HEK293 (cell line): Measurements from ENCODE around the gene CEBPA.
A peak's percentile ranks its signal among the peaks of the same experiment; 100 is the strongest.

Experiments
- CTCF ChIA-PET: fragments of 350-600 bp; formaldehyde crosslinking; extraction: SDS; loops from one replicate; lab custom pipeline; 2021; ENCODE audit warnings: antibody characterized with exemption; lab: Yijun Ruan, JAX
- POLR2A ChIA-PET: fragments of 300-600 bp; formaldehyde crosslinking; extraction: SDS; loops from one replicate; lab custom pipeline; 2020; ENCODE audit warnings: antibody characterized with exemption, inconsistent platforms; lab: Yijun Ruan, JAX
- H3K27ac ChIP-seq: fragments of 200-500 bp; sonication (Bioruptor generic); 2 replicates; pipeline ENCODE4 v1.5.1; 2014; ENCODE audit warnings: low read depth, low read length, control low read depth, inconsistent platforms; ENCODE audit errors: extremely low read depth
- H3K36me3 ChIP-seq, 2 experiments: fragments of 200-500 bp in 1 of 2; sonication (Bioruptor generic) in 1 of 2; 1 replicate in 1 of 2; 2 replicates in 1 of 2; pipeline ENCODE4 v1.5.1; 2014 to 2017; ENCODE audit warnings: inconsistent platforms in 2 of 2, low read length in 2 of 2; ENCODE audit not compliant: control insufficient read depth in 2 of 2, insufficient read depth in 1 of 2
- H3K4me1 ChIP-seq: fragments of 200-500 bp; sonication (Bioruptor generic); 2 replicates; pipeline ENCODE4 v1.5.1; 2014; ENCODE audit warnings: mild to moderate bottlenecking, low read length, inconsistent platforms; ENCODE audit not compliant: control insufficient read depth, insufficient read depth
- H3K4me3 ChIP-seq: 2 replicates; pipeline ENCODE4 v1.5.1; 2011; ENCODE audit warnings: low read depth, mild to moderate bottlenecking, control low read depth, low read length, moderate library complexity
- H3K9me3 ChIP-seq: fragments of 200-500 bp; sonication (Bioruptor generic); 2 replicates; pipeline ENCODE4 v1.5.1; 2014; ENCODE audit warnings: low read depth, low read length, inconsistent platforms; ENCODE audit not compliant: control insufficient read depth, insufficient read depth
- EGR2 ChIP-seq: fragments of 450-650 bp; formaldehyde crosslinking; IDR thresholded peaks from 2 replicates; pipeline ENCODE4 v1.5.1; 2016; ENCODE audit warnings: low read depth, missing biosample characterization, missing genetic modification characterization
- GLIS1 ChIP-seq: fragments of 450-650 bp; formaldehyde crosslinking; IDR thresholded peaks from 2 replicates; pipeline ENCODE4 v1.5.1; 2016; ENCODE audit warnings: missing biosample characterization, missing genetic modification characterization
- HOXD13 ChIP-seq: sonication (generic); formaldehyde crosslinking; IDR thresholded peaks from 2 replicates; pipeline ENCODE4 v1.8.0; 2022; ENCODE audit warnings: missing genetic modification reagents, borderline replicate concordance
- RBAK ChIP-seq: fragments of 450-650 bp; formaldehyde crosslinking; IDR thresholded peaks from 2 replicates; pipeline ENCODE4 v1.5.1; 2016; ENCODE audit warnings: missing biosample characterization, missing genetic modification characterization
- REPIN1 ChIP-seq: fragments of 450-650 bp; formaldehyde crosslinking; IDR thresholded peaks from 2 replicates; pipeline ENCODE4 v1.5.1; 2017; ENCODE audit warnings: missing biosample characterization, missing genetic modification characterization, low read depth
- YY1 ChIP-seq: fragments of 450-650 bp; formaldehyde crosslinking; IDR thresholded peaks from 2 replicates; pipeline ENCODE4 v1.5.1; 2018; ENCODE audit warnings: missing biosample characterization, missing genetic modification characterization
- ZFHX2 ChIP-seq: fragments of 450-650 bp; formaldehyde crosslinking; conservative IDR thresholded peaks from 2 replicates; pipeline ENCODE4 v1.5.1; 2016; ENCODE audit warnings: missing biosample characterization, missing genetic modification characterization
- ZIC2 ChIP-seq: fragments of 450-650 bp; formaldehyde crosslinking; IDR thresholded peaks from 2 replicates; pipeline ENCODE4 v1.5.1; 2016; ENCODE audit warnings: missing biosample characterization, missing genetic modification characterization
- ZNF112 ChIP-seq: fragments of 450-650 bp; formaldehyde crosslinking; IDR thresholded peaks from 2 replicates; pipeline ENCODE4 v1.5.0; 2017; ENCODE audit warnings: missing biosample characterization, missing genetic modification characterization
- ZNF121 ChIP-seq: fragments of 450-650 bp; formaldehyde crosslinking; IDR thresholded peaks from 2 replicates; pipeline ENCODE4 v1.5.1; 2016; ENCODE audit warnings: missing biosample characterization, missing genetic modification characterization
- ZNF146 ChIP-seq: fragments of 450-650 bp; formaldehyde crosslinking; IDR thresholded peaks from 2 replicates; pipeline ENCODE4 v1.5.1; 2016; ENCODE audit warnings: missing biosample characterization, missing genetic modification characterization
- ZNF155 ChIP-seq: fragments of 450-650 bp; formaldehyde crosslinking; IDR thresholded peaks from 2 replicates; pipeline ENCODE4 v1.5.1; 2016; ENCODE audit warnings: missing biosample characterization, missing genetic modification characterization
- ZNF391 ChIP-seq: fragments of 450-650 bp; formaldehyde crosslinking; IDR thresholded peaks from 2 replicates; pipeline ENCODE4 v1.5.1; 2016; ENCODE audit warnings: low read depth, missing biosample characterization, missing genetic modification characterization, borderline replicate concordance
- ZNF548 ChIP-seq: fragments of 450-650 bp; formaldehyde crosslinking; IDR thresholded peaks from 2 replicates; pipeline ENCODE4 v1.5.1; 2016; ENCODE audit warnings: missing biosample characterization, missing genetic modification characterization
- ZNF571 ChIP-seq: fragments of 450-650 bp; formaldehyde crosslinking; IDR thresholded peaks from 2 replicates; pipeline ENCODE4 v1.5.0; 2017; ENCODE audit warnings: missing biosample characterization, missing genetic modification characterization
- ZNF623 ChIP-seq: fragments of 450-650 bp; formaldehyde crosslinking; IDR thresholded peaks from 2 replicates; pipeline ENCODE4 v1.5.1; 2016; ENCODE audit warnings: missing biosample characterization, missing genetic modification characterization
- ZNF677 ChIP-seq: fragments of 450-650 bp; IDR thresholded peaks from 2 replicates; pipeline ENCODE4 v1.5.0; 2018; ENCODE audit warnings: missing biosample characterization, mild to moderate bottlenecking, missing genetic modification characterization, moderate library complexity
- TF ChIP-seq, protein P1 (sequence below): fragments of 450-650 bp; formaldehyde crosslinking; IDR thresholded peaks from 2 replicates; pipeline ENCODE4 v1.5.1; 2016; ENCODE audit warnings: missing biosample characterization, missing genetic modification characterization, low read depth
- TF ChIP-seq, protein P2 (sequence below): fragments of 450-650 bp; formaldehyde crosslinking; IDR thresholded peaks from 2 replicates; pipeline ENCODE4 v1.5.1; 2017; ENCODE audit warnings: missing biosample characterization, missing genetic modification characterization
- TF ChIP-seq, protein P3 (sequence below): IDR thresholded peaks from 2 replicates; pipeline ENCODE4 v1.6.1; 2011; ENCODE audit warnings: mild to moderate bottlenecking, low read depth, low read length, borderline replicate concordance
- TF ChIP-seq, protein P4 (sequence below): fragments of 450-650 bp; formaldehyde crosslinking; IDR thresholded peaks from 2 replicates; pipeline ENCODE4 v1.5.1; 2016; ENCODE audit warnings: missing biosample characterization, missing genetic modification characterization

The CEBPA gene

DNA sequence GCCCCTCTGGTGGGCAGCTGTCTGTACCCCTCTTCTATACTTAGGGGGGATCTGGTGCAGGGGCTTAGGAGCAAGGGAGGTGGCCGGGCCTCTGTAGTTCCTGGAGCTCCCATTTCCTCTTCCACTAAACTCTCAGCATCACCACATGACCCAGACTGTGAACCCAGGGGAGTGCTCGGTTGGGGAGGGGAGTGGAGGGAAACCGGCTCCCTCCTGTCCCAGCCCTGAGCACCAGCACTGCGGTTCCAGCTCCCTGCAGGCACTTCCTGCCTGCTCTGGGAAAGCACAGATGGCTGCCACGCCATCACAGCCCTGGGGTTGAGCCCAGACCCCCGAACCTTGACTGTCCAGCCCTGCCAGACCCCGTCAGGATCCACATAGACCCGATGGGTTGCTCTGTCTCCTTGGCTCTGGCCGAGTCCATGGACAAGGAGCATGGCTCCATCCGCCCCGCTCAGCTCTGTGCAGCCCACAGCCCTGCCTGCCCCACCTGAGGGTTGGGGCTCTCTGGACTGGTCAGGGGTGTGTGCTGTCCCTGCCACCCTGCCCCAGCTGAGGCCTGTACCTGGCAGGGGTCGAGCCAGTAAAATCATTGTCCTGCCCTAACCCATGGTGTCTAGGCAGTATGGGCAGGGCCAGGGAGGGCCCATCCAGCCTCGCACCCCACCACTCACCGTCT is 40.7 kb downstream of the CEBPA start:
- CTCF ChIA-PET: interaction anchor here (0.6 to 4.4 kb wide), 7 partner anchors 26 to 780 kb away, joined by 3 to 36 read pairs (median 3); no protein-coding TSS in a partner anchor
- peak; percentile 98 for TF ChIP-seq ZIC2
- no peak for TF ChIP-seq RBAK (tag by site-specific recombination)
- TF ChIP-seq ZNF121 (tag by site-specific recombination): 0 out of 2 replicates have a peak, but pooled peaks have one; percentile 26
- TF ChIP-seq GLIS1 (tag by site-specific recombination): peak; percentile 46
- no peak for TF ChIP-seq ZNF391 (tag by site-specific recombination)
- TF ChIP-seq REPIN1 (tag by site-specific recombination): no peak
- no peak for TF ChIP-seq YY1 (tag by site-specific recombination)
- TF ChIP-seq, protein P1, sequence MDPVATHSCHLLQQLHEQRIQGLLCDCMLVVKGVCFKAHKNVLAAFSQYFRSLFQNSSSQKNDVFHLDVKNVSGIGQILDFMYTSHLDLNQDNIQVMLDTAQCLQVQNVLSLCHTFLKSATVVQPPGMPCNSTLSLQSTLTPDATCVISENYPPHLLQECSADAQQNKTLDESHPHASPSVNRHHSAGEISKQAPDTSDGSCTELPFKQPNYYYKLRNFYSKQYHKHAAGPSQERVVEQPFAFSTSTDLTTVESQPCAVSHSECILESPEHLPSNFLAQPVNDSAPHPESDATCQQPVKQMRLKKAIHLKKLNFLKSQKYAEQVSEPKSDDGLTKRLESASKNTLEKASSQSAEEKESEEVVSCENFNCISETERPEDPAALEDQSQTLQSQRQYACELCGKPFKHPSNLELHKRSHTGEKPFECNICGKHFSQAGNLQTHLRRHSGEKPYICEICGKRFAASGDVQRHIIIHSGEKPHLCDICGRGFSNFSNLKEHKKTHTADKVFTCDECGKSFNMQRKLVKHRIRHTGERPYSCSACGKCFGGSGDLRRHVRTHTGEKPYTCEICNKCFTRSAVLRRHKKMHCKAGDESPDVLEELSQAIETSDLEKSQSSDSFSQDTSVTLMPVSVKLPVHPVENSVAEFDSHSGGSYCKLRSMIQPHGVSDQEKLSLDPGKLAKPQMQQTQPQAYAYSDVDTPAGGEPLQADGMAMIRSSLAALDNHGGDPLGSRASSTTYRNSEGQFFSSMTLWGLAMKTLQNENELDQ: no peak
- TF ChIP-seq ZNF548 (tag by site-specific recombination): 0 out of 2 replicates have a peak, but pooled peaks have one; percentile 6
- Histone ChIP-seq H3K4me3 (no peak overlapping the region), H3K9me3 (no peaks in the 10 kb centered on the region; the same call in 1 of the 2 replicates), H3K4me1 (no peaks in the 10 kb centered on the region; the same call in 1 of the 2 replicates), H3K36me3 (no peaks in the 10 kb centered on the region; a peak in 1 of 3 replicates), H3K27ac (no peak overlapping the region)
- POLR2A ChIA-PET: interaction anchor here (1.1 kb wide), 1 partner anchor 41 kb away, joined by 4 read pairs; the partner anchor contains the start of gene CEBPA

DNA sequence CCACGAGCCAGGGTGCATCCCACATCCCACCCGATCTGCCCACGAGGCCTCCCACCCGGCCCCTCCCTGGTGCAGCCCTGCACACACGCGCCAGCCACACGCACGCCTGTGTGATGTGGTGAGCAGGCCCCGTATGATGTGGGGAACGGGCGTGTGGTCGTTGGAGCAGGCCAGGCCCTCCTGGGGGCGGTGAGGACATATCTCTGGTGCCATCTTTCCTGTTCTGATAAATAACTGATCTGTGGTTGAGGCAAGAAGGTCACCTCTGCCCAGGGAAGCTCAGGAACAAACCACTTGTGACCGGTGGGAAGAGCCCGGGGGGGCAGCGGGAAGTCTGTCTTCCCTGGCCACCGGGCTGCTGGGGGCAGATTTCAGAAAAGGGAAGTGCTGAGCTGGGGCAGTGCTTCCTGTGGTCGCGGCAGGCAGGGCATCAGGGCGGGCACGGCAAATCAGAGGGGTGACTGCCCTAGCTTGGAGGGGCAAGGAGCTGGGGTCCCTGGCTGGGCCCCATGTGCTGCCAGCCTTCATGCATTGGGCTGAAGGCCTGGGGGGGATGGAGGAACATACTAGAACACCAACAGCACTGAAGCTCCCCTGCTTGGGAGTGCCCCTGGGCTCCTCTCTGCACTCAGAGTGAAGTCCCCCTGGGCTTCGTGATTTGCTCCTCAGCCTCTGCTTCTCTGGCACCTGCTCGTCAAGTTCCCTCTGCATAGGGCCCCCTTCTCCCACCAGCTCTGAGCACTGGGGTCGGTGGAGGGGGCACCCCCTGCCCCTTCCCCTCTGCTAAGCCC is 41.5 kb downstream of the CEBPA start:
- CTCF ChIA-PET: interaction anchor here (0.6 to 4.4 kb wide), 5 partner anchors 25 to 517 kb away, joined by 3 to 36 read pairs (median 3); no protein-coding TSS in a partner anchor
- Histone ChIP-seq H3K9me3 (no peaks in the 10 kb centered on the region; the same call in 1 of the 2 replicates), H3K36me3 (no peaks in the 10 kb centered on the region; a peak in 1 of 3 replicates), H3K27ac (no peak overlapping the region), H3K4me1 (no peaks in the 10 kb centered on the region; the same call in 1 of the 2 replicates), H3K4me3 (no peak overlapping the region)
- POLR2A ChIA-PET: interaction anchor here (0.5 to 1.1 kb wide), 2 partner anchors 10 to 42 kb away, joined by 3 to 4 read pairs; partner anchors contain the start of gene CEBPA
- TF ChIP-seq EGR2 (peak; percentile 78), ZIC2 (peak; percentile 19; the same call in 1 of the 2 replicates), HOXD13 (CRISPR knock-in tag) (no peak), ZNF121 (tag by site-specific recombination) (no peak), ZNF112 (no peak), ZFHX2 (tag by site-specific recombination) (peak; percentile 78), ZNF155 (tag by site-specific recombination) (no peak), ZNF677 (tag by site-specific recombination) (no peak), ZNF146 (tag by site-specific recombination) (no peak), ZNF571 (tag by site-specific recombination) (no peak), ZNF623 (tag by site-specific recombination) (no peak)
- TF ChIP-seq, protein P2, sequence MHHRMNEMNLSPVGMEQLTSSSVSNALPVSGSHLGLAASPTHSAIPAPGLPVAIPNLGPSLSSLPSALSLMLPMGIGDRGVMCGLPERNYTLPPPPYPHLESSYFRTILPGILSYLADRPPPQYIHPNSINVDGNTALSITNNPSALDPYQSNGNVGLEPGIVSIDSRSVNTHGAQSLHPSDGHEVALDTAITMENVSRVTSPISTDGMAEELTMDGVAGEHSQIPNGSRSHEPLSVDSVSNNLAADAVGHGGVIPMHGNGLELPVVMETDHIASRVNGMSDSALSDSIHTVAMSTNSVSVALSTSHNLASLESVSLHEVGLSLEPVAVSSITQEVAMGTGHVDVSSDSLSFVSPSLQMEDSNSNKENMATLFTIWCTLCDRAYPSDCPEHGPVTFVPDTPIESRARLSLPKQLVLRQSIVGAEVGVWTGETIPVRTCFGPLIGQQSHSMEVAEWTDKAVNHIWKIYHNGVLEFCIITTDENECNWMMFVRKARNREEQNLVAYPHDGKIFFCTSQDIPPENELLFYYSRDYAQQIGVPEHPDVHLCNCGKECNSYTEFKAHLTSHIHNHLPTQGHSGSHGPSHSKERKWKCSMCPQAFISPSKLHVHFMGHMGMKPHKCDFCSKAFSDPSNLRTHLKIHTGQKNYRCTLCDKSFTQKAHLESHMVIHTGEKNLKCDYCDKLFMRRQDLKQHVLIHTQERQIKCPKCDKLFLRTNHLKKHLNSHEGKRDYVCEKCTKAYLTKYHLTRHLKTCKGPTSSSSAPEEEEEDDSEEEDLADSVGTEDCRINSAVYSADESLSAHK: no peak
- TF ChIP-seq, protein P3, sequence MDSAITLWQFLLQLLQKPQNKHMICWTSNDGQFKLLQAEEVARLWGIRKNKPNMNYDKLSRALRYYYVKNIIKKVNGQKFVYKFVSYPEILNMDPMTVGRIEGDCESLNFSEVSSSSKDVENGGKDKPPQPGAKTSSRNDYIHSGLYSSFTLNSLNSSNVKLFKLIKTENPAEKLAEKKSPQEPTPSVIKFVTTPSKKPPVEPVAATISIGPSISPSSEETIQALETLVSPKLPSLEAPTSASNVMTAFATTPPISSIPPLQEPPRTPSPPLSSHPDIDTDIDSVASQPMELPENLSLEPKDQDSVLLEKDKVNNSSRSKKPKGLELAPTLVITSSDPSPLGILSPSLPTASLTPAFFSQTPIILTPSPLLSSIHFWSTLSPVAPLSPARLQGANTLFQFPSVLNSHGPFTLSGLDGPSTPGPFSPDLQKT: no peak
- TF ChIP-seq, protein P4, sequence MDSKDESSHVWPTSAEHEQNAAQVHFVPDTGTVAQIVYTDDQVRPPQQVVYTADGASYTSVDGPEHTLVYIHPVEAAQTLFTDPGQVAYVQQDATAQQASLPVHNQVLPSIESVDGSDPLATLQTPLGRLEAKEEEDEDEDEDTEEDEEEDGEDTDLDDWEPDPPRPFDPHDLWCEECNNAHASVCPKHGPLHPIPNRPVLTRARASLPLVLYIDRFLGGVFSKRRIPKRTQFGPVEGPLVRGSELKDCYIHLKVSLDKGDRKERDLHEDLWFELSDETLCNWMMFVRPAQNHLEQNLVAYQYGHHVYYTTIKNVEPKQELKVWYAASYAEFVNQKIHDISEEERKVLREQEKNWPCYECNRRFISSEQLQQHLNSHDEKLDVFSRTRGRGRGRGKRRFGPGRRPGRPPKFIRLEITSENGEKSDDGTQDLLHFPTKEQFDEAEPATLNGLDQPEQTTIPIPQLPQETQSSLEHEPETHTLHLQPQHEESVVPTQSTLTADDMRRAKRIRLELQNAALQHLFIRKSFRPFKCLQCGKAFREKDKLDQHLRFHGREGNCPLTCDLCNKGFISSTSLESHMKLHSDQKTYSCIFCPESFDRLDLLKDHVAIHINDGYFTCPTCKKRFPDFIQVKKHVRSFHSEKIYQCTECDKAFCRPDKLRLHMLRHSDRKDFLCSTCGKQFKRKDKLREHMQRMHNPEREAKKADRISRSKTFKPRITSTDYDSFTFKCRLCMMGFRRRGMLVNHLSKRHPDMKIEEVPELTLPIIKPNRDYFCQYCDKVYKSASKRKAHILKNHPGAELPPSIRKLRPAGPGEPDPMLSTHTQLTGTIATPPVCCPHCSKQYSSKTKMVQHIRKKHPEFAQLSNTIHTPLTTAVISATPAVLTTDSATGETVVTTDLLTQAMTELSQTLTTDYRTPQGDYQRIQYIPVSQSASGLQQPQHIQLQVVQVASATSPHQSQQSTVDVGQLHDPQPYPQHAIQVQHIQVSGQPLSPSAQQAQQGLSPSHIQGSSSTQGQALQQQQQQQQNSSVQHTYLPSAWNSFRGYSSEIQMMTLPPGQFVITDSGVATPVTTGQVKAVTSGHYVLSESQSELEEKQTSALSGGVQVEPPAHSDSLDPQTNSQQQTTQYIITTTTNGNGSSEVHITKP (tag by site-specific recombination): peak; percentile 25; the same call in 1 of the 2 replicates
